SIG-M5 (cell line): ENCODE measurements around the gene FAIM2.

Experiments
- DNase-seq: peaks from one replicate; lab custom pipeline; 2025; lab: John Stamatoyannopoulos, UW

Gene FAIM2

GRCh38 chr12:49903700-49904423 is at the start of gene FAIM2:
FAIM2 (minus strand) TSS chr12:49903900; CDS start chr12:49903792, 108 bp downstream.
- no peak for DNase-seq

- DNase-seq: no peak
Measured at GRCh38 chr12:49953151-49953550, 49.5 kb upstream of the FAIM2 start.

- no peak for DNase-seq
Measured at GRCh38 chr12:49952391-49953055, 48.8 kb upstream of the FAIM2 start.

- DNase-seq: no peak
Measured at GRCh38 chr12:49951411-49952240, 47.9 kb upstream of the FAIM2 start.

- no peak for DNase-seq
Measured at GRCh38 chr12:49950273-49951251, 46.9 kb upstream of the FAIM2 start, which contains the start of gene AQP2. AQP2 (plus strand) TSS chr12:49950737; CDS start chr12:49950831, 94 bp downstream.

GRCh38 chr12:49949866-49950265 is 46.2 kb upstream of the FAIM2 start:
- no peak for DNase-seq

GRCh38 chr12:49948866-49949845 is 45.5 kb upstream of the FAIM2 start:
- DNase-seq: no peak

- DNase-seq: no peak
Measured at GRCh38 chr12:49947593-49948226, 44.0 kb upstream of the FAIM2 start.

GRCh38 chr12:49946497-49946896 is 42.8 kb upstream of the FAIM2 start:
- no peak for DNase-seq

- DNase-seq: no peak
Measured at GRCh38 chr12:49946086-49946485, 42.4 kb upstream of the FAIM2 start.

- peak; percentile 40 for DNase-seq
Measured at GRCh38 chr12:49945394-49946080, 41.8 kb upstream of the FAIM2 start.

- no peak for DNase-seq
Measured at GRCh38 chr12:49944718-49945117, 41.0 kb upstream of the FAIM2 start.

GRCh38 chr12:49944046-49944445 is 40.3 kb upstream of the FAIM2 start:
- DNase-seq: no peak

GRCh38 chr12:49943625-49943960 is 39.9 kb upstream of the FAIM2 start:
- DNase-seq: no peak

- no peak for DNase-seq
Measured at GRCh38 chr12:49942921-49943624, 39.4 kb upstream of the FAIM2 start.

GRCh38 chr12:49942512-49942893 is 38.8 kb upstream of the FAIM2 start:
- DNase-seq: no peak

- no peak for DNase-seq
Measured at GRCh38 chr12:49941556-49942511, 38.1 kb upstream of the FAIM2 start.
